ENCODE results near the gene CST3. TPM values are rescaled to one million over a fixed set of nuclear protein-coding genes. Genes with fewer than 3 reads are reported as not detected.

The CST3 gene
- total RNA-seq, 1 donor from 2014 or later: 727 TPM

DNA sequence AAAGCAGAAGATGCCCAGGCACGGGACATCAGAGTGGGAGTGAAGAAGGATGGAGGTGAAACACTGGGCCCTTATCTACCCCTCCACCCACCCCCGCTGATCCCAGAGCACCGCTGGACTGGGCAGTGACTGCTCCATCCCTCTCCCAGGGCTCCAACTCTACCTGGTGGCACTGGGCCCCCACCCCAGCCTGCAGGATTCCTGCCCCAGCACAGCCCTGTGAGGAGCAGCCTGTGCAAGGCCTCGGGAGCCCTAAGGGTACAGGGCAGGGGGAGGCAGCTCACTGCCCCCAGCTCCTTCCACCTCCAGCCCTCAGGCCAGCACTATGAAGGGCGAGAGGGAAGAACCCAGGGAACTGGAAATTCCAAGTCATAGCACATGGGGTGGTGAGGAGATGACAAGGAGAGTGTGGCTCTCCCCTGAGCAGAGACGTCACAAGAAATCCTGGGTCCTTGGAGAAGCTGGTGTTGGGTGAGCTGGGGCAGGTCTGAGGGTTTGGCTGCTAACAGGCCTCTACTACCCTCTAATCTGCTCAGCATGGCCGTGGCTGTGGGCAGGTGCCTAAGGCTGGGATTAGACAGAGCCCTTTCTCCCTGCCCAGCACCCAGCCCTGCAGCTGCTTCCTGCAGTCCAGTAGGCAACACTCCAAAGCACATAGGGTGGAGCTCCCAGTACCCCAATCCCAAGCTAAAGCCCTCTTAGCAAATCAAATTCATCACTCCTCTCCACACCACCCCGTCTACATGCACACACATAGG lies 3.5 kb downstream of the CST3 start:
- Histone ChIP-seq H3K4me1 (peaks cover 22% of the 10 kb centered on the region), H3K4me3 (no peak overlapping the region), H3K27ac (no peak overlapping the region), H3K27me3 (ENCODE audit: low read depth) (no peaks in the 10 kb centered on the region), H3K9me3 (no peaks in the 10 kb centered on the region), H3K36me3 (peaks cover 32% of the 10 kb centered on the region)
- intact Hi-C loops (cut with DNase I): no loop called here
- TF ChIP-seq, protein P1, sequence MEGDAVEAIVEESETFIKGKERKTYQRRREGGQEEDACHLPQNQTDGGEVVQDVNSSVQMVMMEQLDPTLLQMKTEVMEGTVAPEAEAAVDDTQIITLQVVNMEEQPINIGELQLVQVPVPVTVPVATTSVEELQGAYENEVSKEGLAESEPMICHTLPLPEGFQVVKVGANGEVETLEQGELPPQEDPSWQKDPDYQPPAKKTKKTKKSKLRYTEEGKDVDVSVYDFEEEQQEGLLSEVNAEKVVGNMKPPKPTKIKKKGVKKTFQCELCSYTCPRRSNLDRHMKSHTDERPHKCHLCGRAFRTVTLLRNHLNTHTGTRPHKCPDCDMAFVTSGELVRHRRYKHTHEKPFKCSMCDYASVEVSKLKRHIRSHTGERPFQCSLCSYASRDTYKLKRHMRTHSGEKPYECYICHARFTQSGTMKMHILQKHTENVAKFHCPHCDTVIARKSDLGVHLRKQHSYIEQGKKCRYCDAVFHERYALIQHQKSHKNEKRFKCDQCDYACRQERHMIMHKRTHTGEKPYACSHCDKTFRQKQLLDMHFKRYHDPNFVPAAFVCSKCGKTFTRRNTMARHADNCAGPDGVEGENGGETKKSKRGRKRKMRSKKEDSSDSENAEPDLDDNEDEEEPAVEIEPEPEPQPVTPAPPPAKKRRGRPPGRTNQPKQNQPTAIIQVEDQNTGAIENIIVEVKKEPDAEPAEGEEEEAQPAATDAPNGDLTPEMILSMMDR (IDR thresholded peaks at IDR 0.05): no peak
- no peak for ATAC-seq
- no peak for DNase-seq

DNA sequence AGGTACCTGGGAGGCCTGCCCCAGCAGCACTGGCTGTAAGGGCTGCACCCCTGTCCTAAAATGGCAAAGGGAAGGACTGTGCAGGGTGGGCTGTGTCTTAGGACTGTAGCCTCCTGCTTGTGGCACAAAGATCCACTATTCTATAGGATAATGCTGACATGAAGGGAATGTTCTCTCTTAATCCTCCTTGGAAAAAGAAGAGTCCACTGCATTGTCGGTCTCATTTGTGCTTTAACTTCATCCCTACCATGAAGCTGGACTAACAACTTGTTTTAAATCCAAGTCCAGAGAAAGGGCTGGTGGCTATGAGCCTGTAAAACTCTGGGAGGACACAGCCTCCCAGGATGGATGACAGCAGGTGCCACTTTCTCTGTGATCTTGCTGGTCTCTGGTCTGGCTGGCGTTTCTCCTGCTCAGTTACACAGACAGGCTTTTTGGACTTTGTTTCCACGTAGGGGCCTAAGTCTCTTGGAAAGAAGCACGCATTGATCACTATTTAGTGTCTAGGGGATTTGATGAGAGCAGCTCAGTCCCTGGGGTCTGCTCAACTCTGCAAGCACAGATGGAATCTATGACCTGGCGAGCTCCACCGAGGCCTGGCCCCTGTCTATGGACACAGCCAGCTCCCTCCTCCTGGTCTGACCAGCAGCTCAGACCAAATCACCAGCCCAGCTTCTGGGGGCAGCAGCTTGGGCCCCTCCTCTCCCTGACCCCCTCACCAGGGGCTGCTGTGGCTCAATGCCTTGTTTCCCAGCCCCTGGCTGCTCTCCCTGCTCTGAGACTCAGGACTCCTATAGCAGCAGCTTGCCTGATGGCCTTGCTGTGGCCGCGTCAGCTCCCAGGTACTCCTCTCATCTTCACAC lies 4.8 kb downstream of the CST3 start:
- ATAC-seq: no peak
- H3K27ac ChIP-seq: no peak overlapping the region

DNA sequence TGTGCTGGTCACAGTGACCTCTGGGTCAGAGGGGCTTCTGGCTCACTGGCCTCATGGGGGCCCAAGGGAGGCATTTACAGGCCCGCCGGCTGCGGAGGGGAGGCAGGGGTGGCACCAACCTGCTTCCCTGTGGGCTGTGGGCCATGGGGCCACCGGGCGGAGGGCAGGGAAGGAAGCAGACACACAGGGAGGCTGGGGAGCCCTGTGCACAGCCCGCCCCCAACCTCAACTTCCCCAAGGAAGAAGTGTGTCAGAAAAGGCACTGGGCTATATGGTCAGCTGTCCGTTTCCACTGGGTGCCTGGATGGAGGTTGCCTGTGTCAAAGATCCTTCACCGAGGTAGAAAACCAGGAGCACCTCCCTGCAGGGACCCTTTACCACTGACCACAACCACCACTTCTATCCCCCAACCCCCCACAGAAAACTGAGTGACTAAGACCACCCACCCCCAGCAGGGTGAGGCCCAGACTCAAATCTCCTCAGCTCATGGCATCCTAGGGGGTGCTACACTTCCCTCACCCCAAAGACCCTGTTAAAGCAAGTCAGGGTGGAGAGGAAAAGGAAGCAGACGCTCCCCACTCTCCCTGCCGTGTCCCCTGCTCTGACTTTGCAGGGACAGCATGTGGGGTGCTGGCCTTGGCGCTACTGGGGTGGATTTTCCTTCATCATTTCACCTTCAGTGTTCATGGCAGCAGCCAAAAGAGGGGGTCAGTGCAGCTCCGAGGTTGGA lies 5.6 kb downstream of the CST3 start:
- Histone ChIP-seq H3K36me3 (peaks cover 32% of the 10 kb centered on the region), H3K4me1 (peaks cover 22% of the 10 kb centered on the region), H3K9me3 (no peaks in the 10 kb centered on the region), H3K4me3 (no peak overlapping the region), H3K27me3 (ENCODE audit: low read depth) (no peaks in the 10 kb centered on the region), H3K27ac (no peak overlapping the region)
- intact Hi-C loops (cut with DNase I): no loop called here
- TF ChIP-seq, protein P1 (IDR thresholded peaks at IDR 0.05): no peak
- DNase-seq (peak; percentile 60), ATAC-seq (peak; percentile 36 to 61)

More for the DNA sequence above, 4.8 kb downstream of the CST3 start:
- no peaks in the 10 kb centered on the region for H3K27me3 ChIP-seq (ENCODE audit: low read depth)
- H3K9me3 ChIP-seq: no peaks in the 10 kb centered on the region
- H3K4me1 ChIP-seq: peaks cover 22% of the 10 kb centered on the region
- H3K36me3 ChIP-seq: peaks cover 32% of the 10 kb centered on the region
- no peak for DNase-seq
- no peak overlapping the region for H3K4me3 ChIP-seq
- TF ChIP-seq, protein P1 (IDR thresholded peaks at IDR 0.05): no peak
- intact Hi-C loops (cut with DNase I): no loop called here

DNA sequence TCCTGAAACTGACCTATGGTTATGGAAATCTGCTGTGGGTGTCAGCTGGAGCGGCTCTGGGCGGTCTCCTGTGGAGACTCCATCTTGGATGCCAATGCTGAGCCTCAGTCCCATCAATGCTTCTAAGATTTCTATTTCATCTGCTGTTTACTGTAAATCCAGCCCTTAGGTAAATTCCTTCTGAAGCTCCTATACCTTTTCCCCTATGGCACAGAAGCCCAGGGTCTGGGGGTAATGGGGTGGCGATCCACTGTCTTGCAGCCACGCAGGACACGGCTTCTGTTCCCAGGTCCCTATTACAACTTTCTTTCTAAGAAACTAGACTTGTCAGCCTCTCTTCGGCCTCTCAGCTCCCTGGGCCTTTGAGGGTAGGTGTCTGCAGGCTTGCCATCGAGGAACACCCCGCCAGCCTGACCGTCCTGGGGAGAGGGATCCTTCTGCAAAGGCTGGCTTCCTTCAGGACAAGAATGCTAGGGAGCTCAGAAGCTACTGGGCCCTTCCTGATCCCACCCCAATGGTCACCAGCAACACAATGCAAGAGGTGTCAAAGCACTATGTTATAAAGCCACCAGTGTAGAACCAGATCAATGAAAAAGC lies 6.4 kb downstream of the CST3 start:
- no peaks in the 10 kb centered on the region for H3K27me3 ChIP-seq (ENCODE audit: low read depth)
- H3K4me3 ChIP-seq: no peak overlapping the region
- DNase-seq (no peak), ATAC-seq (no peak)
- H3K9me3 ChIP-seq: no peaks in the 10 kb centered on the region
- H3K36me3 ChIP-seq: peaks cover 32% of the 10 kb centered on the region
- peaks cover 18% of the 10 kb centered on the region for H3K4me1 ChIP-seq
- H3K27ac ChIP-seq: no peak overlapping the region
- TF ChIP-seq, protein P1 (IDR thresholded peaks at IDR 0.05): no peak
- intact Hi-C loops (cut with DNase I): no loop called here

DNA sequence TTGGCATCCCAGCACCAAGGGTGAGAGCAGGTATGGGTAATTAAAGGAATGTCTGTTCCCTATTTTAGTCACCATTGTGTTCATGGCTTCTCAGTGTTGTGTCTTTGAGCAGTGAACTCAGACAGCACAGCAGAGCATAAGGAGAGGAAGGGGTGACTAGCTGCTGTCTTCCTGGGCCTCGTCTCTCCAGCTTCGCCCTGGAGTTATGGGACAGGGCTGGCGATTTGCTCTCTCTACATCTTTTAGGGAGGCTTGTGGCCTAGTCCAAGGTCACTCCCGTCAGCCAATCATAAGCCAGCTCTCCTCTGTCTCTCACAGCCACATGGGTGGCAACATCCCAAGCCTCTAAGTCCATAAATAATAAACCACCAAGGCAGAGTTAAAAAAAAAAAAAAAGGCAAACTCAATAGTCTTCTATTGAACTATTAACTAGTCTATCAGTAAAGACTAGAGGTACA lies 7.3 kb downstream of the CST3 start:
- Histone ChIP-seq H3K27ac (no peak overlapping the region), H3K4me3 (no peak overlapping the region), H3K9me3 (no peaks in the 10 kb centered on the region), H3K36me3 (peaks cover 32% of the 10 kb centered on the region), H3K4me1 (peaks cover 12% of the 10 kb centered on the region), H3K27me3 (ENCODE audit: low read depth) (no peaks in the 10 kb centered on the region)
- intact Hi-C loops (cut with DNase I): no loop called here
- ATAC-seq (no peak), DNase-seq (no peak)
- TF ChIP-seq, protein P1 (IDR thresholded peaks at IDR 0.05): no peak
